GM23248 (cell line): Measurements from ENCODE around the gene UBE2N. TPM values are rescaled to one million over a fixed set of nuclear protein-coding genes. Genes with fewer than 3 reads are reported as not detected.
A peak's percentile ranks its signal among the peaks of the same experiment; 100 is the strongest.

Experiments
- DNase-seq: peaks from one replicate; pipeline ENCODE4 v3.0.0-alpha.2; 2015
- H2AFZ ChIP-seq: fragments of 200-600 bp; sonication (generic); 2 replicates; pipeline ENCODE4 v1.6.1; 2016; ENCODE audit warnings: antibody characterized with exemption
- H3F3A ChIP-seq: fragments of 200-600 bp; sonication (generic); 2 replicates; pipeline ENCODE4 v1.6.1; 2016; ENCODE audit warnings: mild to moderate bottlenecking, antibody characterized with exemption, mixed run types; ENCODE audit not compliant: insufficient read depth
- H3K27ac ChIP-seq: fragments of 200-600 bp; sonication (generic); 2 replicates; pipeline ENCODE4 v1.5.1; 2016; ENCODE audit warnings: mild to moderate bottlenecking
- H3K27me3 ChIP-seq: fragments of 200-600 bp; sonication (generic); replicated peaks from 2 replicates; pipeline ENCODE4 v1.6.1; 2016; ENCODE audit warnings: mild to moderate bottlenecking; ENCODE audit not compliant: insufficient read depth
- H3K36me3 ChIP-seq: fragments of 200-600 bp; sonication (generic); 2 replicates; pipeline ENCODE4 v1.6.1; 2016; ENCODE audit warnings: low read depth, mild to moderate bottlenecking
- H3K4me1 ChIP-seq: fragments of 200-600 bp; sonication (generic); 2 replicates; pipeline ENCODE4 v1.6.1; 2016; ENCODE audit warnings: mild to moderate bottlenecking; ENCODE audit not compliant: insufficient read depth
- H3K4me2 ChIP-seq: fragments of 200-600 bp; sonication (generic); one replicate; pipeline ENCODE4 v1.6.1; 2016; ENCODE audit warnings: mild to moderate bottlenecking; ENCODE audit not compliant: unreplicated experiment
- H3K4me3 ChIP-seq: fragments of 200-600 bp; sonication (generic); 2 replicates; pipeline ENCODE4 v1.5.1; 2016; ENCODE audit warnings: mild to moderate bottlenecking
- H3K79me2 ChIP-seq: fragments of 200-600 bp; sonication (generic); 2 replicates; pipeline ENCODE4 v1.6.1; 2016; ENCODE audit warnings: mild to moderate bottlenecking; ENCODE audit not compliant: insufficient read depth
- H3K9ac ChIP-seq: fragments of 200-600 bp; sonication (generic); 2 replicates; pipeline ENCODE4 v1.6.1; 2016; ENCODE audit warnings: mild to moderate bottlenecking
- H3K9me2 ChIP-seq: fragments of 200-600 bp; sonication (generic); 2 replicates; pipeline ENCODE4 v1.6.1; 2016; ENCODE audit warnings: mixed run types, mild to moderate bottlenecking, moderate library complexity; ENCODE audit not compliant: insufficient read depth
- H3K9me3 ChIP-seq: fragments of 200-600 bp; sonication (generic); one replicate; pipeline ENCODE4 v1.6.1; 2017; ENCODE audit warnings: low read depth
- H4K20me1 ChIP-seq: fragments of 200-600 bp; sonication (generic); 2 replicates; pipeline ENCODE4 v1.6.0; 2016; ENCODE audit not compliant: insufficient read depth
- EZH2 ChIP-seq: fragments of 200-600 bp; sonication (generic); IDR thresholded peaks from 2 replicates; pipeline ENCODE4 v1.6.1; 2018; ENCODE audit warnings: antibody characterized with exemption, mild to moderate bottlenecking; ENCODE audit not compliant: insufficient read depth, poor library complexity, severe bottlenecking
- EZH2phosphoT487 ChIP-seq: fragments of 200-600 bp; sonication (generic); IDR thresholded peaks from 2 replicates; pipeline ENCODE4 v1.6.1; 2018; ENCODE audit warnings: antibody characterized with exemption, moderate library complexity, mild to moderate bottlenecking, low read depth; ENCODE audit not compliant: insufficient read depth
- WGBS, 2 experiments: methylation state at CpG; one replicate each; pipeline ENCODE4 v1.1.6; 2015 to 2017; ENCODE audit warnings: low lambda C conversion rate in 2 of 2, low coverage in 1 of 2; ENCODE audit errors: missing lambda C conversion rate in 2 of 2; 5-methylcytosine and 5-hydroxymethylcytosine counted together
- in situ Hi-C: fragments of 300-500 bp; cut with MboI; formaldehyde crosslinking; loops from 2 replicates; pipeline ENCODE4 v1.15.0; 2020
- polyA plus RNA-seq: library from polyadenylated mRNA; unstranded; fragments of >200 nt; fragmentation: Nextera tagmentation; extraction: Ambion mirVana; gene quantifications from 2 replicates; pipeline ENCODE4 v1.2.1, GENCODE V29; 2016
- total RNA-seq: library from RNA; depleted of rRNA; stranded (reverse); fragments of >200 nt; shearing (Covaris generic); gene quantifications from 2 replicates; pipeline ENCODE4 v1.2.3, GENCODE V29; 2014

The UBE2N gene
- total and polyA plus RNA-seq, 2 experiments from 2014 or later: 104 to 175 TPM

GRCh38 chr12:93460003-93460402 is 18.3 kb upstream of the UBE2N start:
- Histone ChIP-seq H3K36me3 (no peaks in the 10 kb centered on the region), H3K79me2 (no peaks in the 10 kb centered on the region), H4K20me1 (no peaks in the 10 kb centered on the region), H3K27me3 (no peaks in the 10 kb centered on the region), H3F3A (no peaks in the 10 kb centered on the region), H3K9ac (no peak overlapping the region), H3K4me1 (no peaks in the 10 kb centered on the region), H3K4me3 (no peak overlapping the region), H3K4me2 (no peak overlapping the region), H3K9me3 (no peaks in the 10 kb centered on the region), H3K9me2 (no peaks in the 10 kb centered on the region), H2AFZ (no peak overlapping the region), H3K27ac (no peak overlapping the region)
- no peak for TF ChIP-seq EZH2
- TF ChIP-seq EZH2phosphoT487: no peak
- in situ Hi-C loops: no loop called here
- 68 to 69% methylated on average over 6 of the region's 6 CpGs for WGBS, 2 experiments
- no peak for DNase-seq

GRCh38 chr12:93459097-93459496 is 17.4 kb upstream of the UBE2N start:
- Histone ChIP-seq H2AFZ (no peak overlapping the region), H3K27ac (no peak overlapping the region), H3K4me3 (no peak overlapping the region), H3F3A (peaks cover 4% of the 10 kb centered on the region; the same call in 1 of the 2 replicates), H3K4me2 (no peak overlapping the region), H3K9me2 (no peaks in the 10 kb centered on the region), H3K27me3 (no peaks in the 10 kb centered on the region), H4K20me1 (no peaks in the 10 kb centered on the region), H3K79me2 (no peaks in the 10 kb centered on the region), H3K36me3 (no peaks in the 10 kb centered on the region), H3K9ac (no peak overlapping the region), H3K9me3 (no peaks in the 10 kb centered on the region), H3K4me1 (peaks cover 2% of the 10 kb centered on the region)
- no peak for DNase-seq
- 90 to 93% methylated on average over 5 of the region's 5 CpGs for WGBS, 2 experiments
- TF ChIP-seq EZH2phosphoT487 (no peak), EZH2 (no peak)
- in situ Hi-C loops: no loop called here

DNA sequence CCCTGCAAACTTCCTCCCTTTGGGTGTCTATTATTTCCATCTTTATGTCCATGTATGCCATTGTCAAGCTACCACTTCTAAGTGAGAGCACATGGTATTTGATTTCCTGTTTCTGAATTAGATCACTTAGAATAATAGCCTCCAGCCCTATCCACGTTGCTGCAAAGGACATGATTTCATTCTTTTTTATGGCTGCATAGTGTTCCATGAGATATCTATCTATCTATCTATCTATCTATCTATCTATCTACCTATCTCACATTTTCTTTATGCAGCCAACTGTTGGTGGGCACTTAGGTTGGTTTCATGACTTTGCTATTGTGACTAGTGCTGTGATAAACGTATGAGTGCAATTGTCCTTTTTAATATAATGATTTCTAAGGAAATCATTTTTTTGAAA is 14.3 kb upstream of the UBE2N start:
- WGBS, 2 experiments: 29 to 50% methylated on average over 2 of the region's 2 CpGs
- peaks cover 13% of the 10 kb centered on the region; the same call in 1 of the 2 replicates for H3F3A ChIP-seq
- H3K9me3 ChIP-seq: no peaks in the 10 kb centered on the region
- no peaks in the 10 kb centered on the region for H4K20me1 ChIP-seq
- DNase-seq: no peak
- H3K27me3 ChIP-seq: no peaks in the 10 kb centered on the region
- in situ Hi-C loops: no loop called here
- no peak overlapping the region for H3K27ac ChIP-seq
- H3K4me2 ChIP-seq: no peak overlapping the region
- peaks cover 13% of the 10 kb centered on the region for H3K4me1 ChIP-seq
- H3K9ac ChIP-seq: no peak overlapping the region
- H3K79me2 ChIP-seq: no peaks in the 10 kb centered on the region
- no peaks in the 10 kb centered on the region for H3K36me3 ChIP-seq
- no peak overlapping the region for H3K4me3 ChIP-seq
- no peaks in the 10 kb centered on the region for H3K9me2 ChIP-seq
- TF ChIP-seq EZH2: no peak
- no peak for TF ChIP-seq EZH2phosphoT487
- H2AFZ ChIP-seq: no peak overlapping the region

- H3K9ac ChIP-seq: peak overlapping the region; percentile 66
- H3K27me3 ChIP-seq: no peaks in the 10 kb centered on the region
- 19 to 26% methylated on average over 5 of the region's 5 CpGs for WGBS, 2 experiments
- no peaks in the 10 kb centered on the region for H3K9me2 ChIP-seq
- peak overlapping the region; percentile 16; the same call in 1 of the 2 replicates for H3K4me3 ChIP-seq
- no peaks in the 10 kb centered on the region for H3K79me2 ChIP-seq
- peak overlapping the region; percentile 47 for H2AFZ ChIP-seq
- H3K4me2 ChIP-seq: peak overlapping the region; percentile 38
- no peak for TF ChIP-seq EZH2phosphoT487
- no peak for TF ChIP-seq EZH2
- H3K9me3 ChIP-seq: no peaks in the 10 kb centered on the region
- peaks cover 13% of the 10 kb centered on the region for H3K4me1 ChIP-seq
- H3K36me3 ChIP-seq: no peaks in the 10 kb centered on the region
- in situ Hi-C loops: no loop called here
- peak; percentile 89 for DNase-seq
- H4K20me1 ChIP-seq: no peaks in the 10 kb centered on the region
- peak overlapping the region; percentile 82 for H3K27ac ChIP-seq
- peaks cover 13% of the 10 kb centered on the region; the same call in 1 of the 2 replicates for H3F3A ChIP-seq
Observed at GRCh38 chr12:93453633-93454032, 11.9 kb upstream of the UBE2N start.
